Stimulated activated CD8-positive, alpha-beta memory T cell treated with anti-CD3 and anti-CD28 coated beads, Interleukin-7, amount 100 ng/mL, for 4 hours (primary cell): ENCODE data around the gene EOMES.

Experiments
- DNase-seq, 2 donors: peaks; one replicate each; pipeline ENCODE4 v3.0.0-alpha.2; 2020; ENCODE audit warnings: low read depth in 2 of 2

EOMES gene

DNA sequence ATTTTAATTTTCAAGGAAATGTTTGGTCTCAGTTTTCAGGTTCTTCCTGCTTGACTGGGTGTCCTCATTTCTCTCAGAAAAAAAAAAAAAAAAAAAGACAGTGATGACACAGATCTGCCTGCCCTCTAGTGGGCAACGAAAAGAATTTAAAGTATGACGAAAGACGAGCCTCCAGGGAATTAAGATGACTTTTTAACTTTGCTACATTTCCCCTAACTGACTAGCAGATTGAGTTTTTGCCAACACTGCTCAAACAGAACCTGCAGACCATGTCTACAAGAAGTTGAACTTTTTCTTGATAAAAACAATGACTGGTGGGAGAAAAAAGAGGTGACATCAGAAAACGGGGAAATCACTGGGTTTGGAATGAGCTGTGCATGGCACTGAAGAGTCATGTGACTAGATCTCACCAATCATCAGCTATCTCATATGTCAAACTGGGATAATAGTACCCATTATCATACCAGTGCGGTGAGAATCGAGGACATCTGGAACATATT, 40.8 kb downstream of the EOMES start:
- peak in 1 of 2 donors; percentile 15 for DNase-seq

GRCh38 chr3:27680517-27681246, 41.4 kb downstream of the EOMES start:
- DNase-seq: no peak

DNA sequence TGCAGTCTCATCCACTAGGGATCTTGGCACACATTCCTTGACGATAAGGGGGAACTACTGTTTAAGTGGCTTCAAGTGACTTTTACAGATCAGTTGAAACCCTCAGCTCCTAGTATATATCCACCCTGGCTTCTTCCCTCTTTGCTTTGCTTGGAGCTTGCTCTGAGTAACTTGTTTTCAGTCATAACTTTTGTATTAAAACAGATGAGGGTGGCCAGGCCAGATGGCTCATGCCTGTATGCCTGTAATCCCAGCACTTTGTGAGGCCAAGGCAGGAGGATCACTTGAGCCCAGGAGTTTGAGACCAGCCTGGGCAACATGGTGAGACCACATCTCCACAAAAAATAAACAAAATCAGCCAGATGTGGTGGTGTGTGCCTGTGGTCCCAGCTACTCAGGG, 42.4 kb downstream of the EOMES start:
- no peak for DNase-seq

DNA sequence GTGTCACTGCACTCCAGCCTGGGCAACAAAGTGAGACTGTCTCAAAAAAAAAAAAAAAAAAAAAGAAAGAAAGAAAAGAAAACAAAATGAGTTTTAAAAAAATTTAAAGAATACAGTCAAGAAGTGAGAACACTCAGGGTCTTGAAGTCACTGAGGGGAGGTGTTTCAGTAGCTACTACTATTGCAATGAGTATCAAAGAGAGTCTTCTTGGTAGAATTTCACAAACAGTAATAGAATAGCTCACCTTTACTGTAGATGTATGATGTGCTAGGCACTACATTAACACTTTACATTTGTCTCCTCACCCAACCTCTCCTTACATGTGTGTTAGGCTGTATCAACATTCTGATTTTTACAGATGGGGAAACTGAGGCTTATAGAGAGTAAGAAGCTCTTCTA, 43.9 kb downstream of the EOMES start:
- DNase-seq: no peak

- DNase-seq: no peak
These were observed 44.6 kb downstream of the EOMES start for GRCh38 chr3:27677565-27677964.

DNA sequence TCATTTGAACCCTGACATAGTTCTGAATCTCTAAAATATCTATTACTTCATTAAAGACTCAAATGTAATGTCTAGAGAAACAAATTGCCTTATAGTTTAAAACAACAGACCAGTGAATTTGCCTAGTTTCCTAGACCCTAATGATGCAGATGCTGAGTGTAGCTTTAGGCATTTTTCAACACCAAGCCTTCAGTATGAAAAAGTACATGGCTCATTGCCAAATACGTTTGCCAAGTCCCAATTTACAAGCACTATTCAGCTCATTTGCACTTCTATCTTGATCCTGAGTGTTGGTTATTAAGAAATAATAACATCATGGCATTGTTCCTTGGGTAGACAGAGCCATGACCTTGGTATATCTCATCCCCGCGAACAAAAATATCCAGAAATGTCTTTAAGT, 46.8 kb downstream of the EOMES start:
- DNase-seq: no peak

- DNase-seq: no peak
These were observed 48.4 kb downstream of the EOMES start for GRCh38 chr3:27673701-27674100.

GRCh38 chr3:27671101-27671500, 51.0 kb downstream of the EOMES start:
- DNase-seq: no peak

- DNase-seq: no peak
These were observed 51.5 kb downstream of the EOMES start for GRCh38 chr3:27670619-27671018.

DNA sequence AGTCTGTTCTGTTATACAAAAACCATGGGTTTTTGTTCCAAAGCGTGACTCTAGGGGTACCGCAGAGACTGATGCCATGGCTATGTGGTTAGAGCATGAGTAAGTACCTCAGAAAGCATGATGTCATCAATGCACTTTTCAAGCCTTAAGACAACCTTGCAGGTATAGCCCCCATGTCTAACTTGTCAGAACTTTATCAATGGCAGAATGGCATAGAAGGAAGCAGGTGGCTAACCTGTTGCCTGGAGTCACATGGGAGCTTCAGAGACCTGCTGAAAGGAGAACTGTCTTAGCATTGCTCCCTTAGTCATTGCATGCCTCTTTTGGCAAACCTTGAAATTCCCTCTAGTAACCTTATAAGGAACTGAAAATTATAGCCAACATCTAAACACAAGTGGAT, 52.5 kb downstream of the EOMES start:
- no peak for DNase-seq

- DNase-seq: no peak
These were observed 54.4 kb downstream of the EOMES start for GRCh38 chr3:27667751-27668150.

DNA sequence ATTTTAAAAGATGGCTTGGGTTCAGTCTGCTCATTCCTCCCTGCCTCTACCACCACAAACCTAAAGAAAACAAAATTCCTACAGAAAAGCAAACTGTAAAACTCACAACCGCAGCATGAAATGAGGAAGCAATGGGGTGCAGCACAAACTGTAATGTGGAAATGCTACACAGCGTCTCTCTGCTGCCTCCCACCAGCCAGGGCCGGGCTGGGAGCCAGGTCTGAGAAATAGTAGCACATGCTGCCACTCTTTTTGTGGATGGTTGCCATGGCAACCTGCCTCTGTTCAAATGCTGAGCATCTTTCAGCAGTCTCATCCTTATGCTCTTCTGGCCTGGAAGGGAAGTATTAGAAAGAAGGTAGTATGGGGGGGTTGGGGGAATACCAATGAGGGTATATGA, 55.4 kb downstream of the EOMES start:
- DNase-seq: no peak

DNA sequence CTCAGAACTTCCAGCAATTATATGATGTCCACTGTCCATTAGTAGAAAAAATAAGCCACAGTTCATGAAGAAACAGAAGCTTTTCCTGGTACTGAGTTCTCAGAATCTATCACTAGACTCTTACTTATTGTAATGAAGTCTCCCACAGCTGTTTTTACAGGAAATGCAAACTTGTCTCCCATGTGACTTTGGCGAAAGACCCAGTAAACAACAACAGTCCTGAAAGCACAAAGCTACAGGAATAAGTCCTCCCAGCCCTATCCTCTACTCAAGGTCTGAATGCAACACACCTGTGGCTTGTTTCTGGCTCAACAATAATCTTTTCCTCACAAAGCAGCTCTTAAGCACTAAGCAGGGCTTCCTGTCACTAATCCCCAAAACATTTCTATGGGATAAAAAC, 55.9 kb downstream of the EOMES start:
- no peak for DNase-seq
